ENCODE data around the gene MKRN2.
A peak's percentile ranks its signal among the peaks of the same experiment; 100 is the strongest.

- TF ChIP-seq, protein P1, sequence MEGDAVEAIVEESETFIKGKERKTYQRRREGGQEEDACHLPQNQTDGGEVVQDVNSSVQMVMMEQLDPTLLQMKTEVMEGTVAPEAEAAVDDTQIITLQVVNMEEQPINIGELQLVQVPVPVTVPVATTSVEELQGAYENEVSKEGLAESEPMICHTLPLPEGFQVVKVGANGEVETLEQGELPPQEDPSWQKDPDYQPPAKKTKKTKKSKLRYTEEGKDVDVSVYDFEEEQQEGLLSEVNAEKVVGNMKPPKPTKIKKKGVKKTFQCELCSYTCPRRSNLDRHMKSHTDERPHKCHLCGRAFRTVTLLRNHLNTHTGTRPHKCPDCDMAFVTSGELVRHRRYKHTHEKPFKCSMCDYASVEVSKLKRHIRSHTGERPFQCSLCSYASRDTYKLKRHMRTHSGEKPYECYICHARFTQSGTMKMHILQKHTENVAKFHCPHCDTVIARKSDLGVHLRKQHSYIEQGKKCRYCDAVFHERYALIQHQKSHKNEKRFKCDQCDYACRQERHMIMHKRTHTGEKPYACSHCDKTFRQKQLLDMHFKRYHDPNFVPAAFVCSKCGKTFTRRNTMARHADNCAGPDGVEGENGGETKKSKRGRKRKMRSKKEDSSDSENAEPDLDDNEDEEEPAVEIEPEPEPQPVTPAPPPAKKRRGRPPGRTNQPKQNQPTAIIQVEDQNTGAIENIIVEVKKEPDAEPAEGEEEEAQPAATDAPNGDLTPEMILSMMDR (IDR thresholded peaks at IDR 0.05), result peak in 1 of 4 experiments; percentile 14
- no peak for TF ChIP-seq POLR2A (IDR thresholded peaks at IDR 0.05)
Measured at GRCh38 chr3:12536423-12536822, 20.5 kb upstream of the MKRN2 start.

All from uterus (tissue), 2 donors.